ENCODE measurements around the gene NRTN.
"Not testable (repeated sequence)": the region's sequence is repeated elsewhere in the genome, so short reads cannot be mapped to it uniquely, and the experiment has no call there.

Gene NRTN

DNA sequence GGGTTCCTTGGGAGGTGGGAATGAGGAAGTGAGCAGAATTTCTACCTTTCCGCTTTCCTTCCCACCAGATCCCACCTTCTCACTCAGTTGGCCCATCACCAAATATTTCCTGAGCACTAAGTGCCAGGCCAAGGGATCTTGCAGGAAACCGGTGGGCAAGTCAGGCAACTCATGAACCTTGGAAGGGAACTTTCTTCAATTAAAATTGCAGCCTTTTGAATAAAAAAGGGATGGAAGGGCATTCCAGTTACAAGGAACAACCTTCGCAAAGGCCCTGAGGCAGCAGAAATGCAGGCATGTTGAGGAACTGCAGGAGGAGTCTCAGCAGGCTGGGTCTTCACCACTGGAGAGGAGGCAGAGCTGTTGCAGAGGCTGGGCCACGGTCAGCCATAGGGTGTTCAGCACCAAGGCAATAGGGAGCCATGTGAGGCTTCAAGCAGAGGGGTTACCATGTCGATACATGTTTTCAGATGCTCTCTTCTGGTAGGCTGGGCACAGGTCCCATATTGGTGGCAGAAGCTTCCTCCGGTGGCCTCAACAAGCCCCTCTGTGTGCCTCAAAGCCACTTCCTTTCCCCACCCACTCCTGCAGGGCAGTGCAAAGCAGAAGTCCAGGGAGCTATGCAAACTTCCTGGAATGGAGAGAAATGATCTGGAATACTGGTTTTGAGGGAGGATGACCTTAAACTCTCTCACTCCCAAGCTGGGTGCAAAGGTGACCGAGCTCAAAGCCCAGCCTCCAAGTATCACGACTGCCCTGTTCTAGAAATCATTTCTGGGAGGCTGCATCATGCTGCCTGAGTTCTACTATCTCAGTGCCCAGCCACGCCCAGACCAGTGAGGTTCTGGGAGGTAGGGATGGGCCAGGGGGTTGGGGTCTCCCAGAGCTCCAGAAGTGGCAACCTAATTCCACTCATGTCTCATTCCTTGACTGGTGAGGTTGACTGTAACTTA, 34.5 kb downstream of the NRTN start, which contains the start of gene FUT6:
FUT6 (minus strand) TSS at position 638 of the 953 bp plus-strand sequence. CDS start 7,135 bp downstream, outside the sequence.
- DNase-seq, result no peak

DNA sequence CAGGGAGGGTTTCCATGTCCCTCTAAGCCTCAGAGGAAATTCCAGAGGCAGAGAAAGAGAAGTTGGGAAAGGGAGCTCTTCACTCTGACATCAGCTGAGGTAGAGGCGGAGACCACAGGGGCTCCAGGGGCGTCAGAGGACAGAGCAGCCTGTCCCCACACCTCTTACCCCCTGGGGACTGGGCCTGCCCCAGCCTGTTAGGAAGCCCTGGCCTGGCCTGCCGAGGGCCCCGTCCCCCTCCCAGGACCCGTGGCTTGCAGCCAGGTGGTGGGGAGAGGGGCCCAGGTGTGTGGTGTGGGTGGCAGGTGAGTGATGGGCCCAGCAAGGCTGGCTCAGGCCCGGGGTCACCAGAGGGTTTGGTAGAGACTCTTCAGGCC, 36.9 kb downstream of the NRTN start:
- not testable (repeated sequence) for DNase-seq

GRCh38 chr19:5843295-5843927, 38.5 kb downstream of the NRTN start:
- no peak for DNase-seq

GRCh38 chr19:5844456-5845433, 39.9 kb downstream of the NRTN start:
- no peak for DNase-seq

DNA sequence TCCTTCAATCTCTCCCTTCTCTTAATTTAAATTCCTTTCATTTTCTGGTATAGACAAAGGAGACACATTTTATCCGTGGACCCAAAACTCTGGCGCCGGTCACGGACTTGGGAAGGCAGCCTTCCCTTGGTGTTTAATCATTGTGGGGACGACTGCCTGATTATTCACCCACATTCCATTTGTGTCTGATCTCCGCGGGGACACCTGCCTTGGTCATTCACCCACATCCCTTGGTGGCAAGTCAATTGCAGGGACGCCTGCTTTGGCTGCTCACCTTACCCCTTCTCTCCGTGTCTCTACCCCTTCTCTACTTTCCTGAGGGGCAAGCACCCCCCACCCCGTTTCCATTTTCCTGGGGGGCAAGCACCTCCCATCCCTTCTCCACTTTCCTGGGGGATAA, 43.0 kb downstream of the NRTN start:
- DNase-seq, result not testable (repeated sequence)

DNA sequence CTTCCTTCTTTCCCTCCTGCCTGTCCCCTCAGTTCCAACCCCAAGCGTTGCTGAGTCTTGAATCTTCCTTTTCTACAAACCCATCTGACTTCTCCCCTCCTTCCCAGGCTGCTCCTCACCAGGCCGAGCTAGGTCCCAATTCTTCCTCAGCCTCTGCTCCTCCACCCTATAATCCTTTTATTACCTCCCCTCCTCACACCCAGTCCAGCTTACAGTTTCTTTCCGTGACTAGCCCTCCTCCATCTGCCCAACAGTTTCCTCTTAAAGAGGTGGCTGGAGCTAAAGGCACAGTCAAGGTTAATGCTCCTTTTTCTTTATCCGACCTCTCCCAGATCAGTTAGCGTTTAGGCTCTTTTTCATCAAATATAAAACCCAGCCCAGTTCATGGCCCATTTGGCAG, 43.8 kb downstream of the NRTN start:
- not testable (repeated sequence) for DNase-seq

- DNase-seq, result no peak
Measured at GRCh38 chr19:5850189-5850588, 45.3 kb downstream of the NRTN start.

GRCh38 chr19:5850743-5851293, 46.0 kb downstream of the NRTN start:
- DNase-seq, result no peak

DNA sequence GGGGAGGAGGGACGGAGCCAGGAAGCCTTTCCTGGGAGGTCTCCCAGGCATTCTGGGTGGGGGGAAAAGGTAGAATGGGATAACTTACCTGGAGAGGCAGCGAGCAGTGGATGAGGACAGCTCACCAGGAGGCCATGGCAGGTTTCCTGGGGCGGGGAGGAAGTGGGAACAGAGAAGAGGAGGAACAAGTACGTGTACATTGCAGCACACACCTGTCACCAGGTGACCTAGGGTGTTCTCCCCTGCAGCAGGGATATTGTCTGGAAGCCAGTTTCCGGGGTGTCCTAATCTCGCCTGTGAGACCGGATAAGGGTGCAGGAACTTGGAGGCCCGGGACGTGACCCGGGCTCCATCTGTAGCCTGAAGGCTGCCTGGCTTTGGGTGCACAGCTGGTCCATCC, 46.4 kb downstream of the NRTN start, which contains the start of gene FUT3:
FUT3 (minus strand) TSS at position 148 of the 400 bp plus-strand sequence.
- no peak for DNase-seq

GRCh38 chr19:5854121-5854520, 49.3 kb downstream of the NRTN start:
- not testable (repeated sequence) for DNase-seq

- not testable (repeated sequence) for DNase-seq
Measured at GRCh38 chr19:5855151-5855550, 50.3 kb downstream of the NRTN start.

- no peak for DNase-seq
Measured at GRCh38 chr19:5857203-5858081, 52.6 kb downstream of the NRTN start.

GRCh38 chr19:5863030-5863665, 58.3 kb downstream of the NRTN start:
- DNase-seq, result no peak

DNA sequence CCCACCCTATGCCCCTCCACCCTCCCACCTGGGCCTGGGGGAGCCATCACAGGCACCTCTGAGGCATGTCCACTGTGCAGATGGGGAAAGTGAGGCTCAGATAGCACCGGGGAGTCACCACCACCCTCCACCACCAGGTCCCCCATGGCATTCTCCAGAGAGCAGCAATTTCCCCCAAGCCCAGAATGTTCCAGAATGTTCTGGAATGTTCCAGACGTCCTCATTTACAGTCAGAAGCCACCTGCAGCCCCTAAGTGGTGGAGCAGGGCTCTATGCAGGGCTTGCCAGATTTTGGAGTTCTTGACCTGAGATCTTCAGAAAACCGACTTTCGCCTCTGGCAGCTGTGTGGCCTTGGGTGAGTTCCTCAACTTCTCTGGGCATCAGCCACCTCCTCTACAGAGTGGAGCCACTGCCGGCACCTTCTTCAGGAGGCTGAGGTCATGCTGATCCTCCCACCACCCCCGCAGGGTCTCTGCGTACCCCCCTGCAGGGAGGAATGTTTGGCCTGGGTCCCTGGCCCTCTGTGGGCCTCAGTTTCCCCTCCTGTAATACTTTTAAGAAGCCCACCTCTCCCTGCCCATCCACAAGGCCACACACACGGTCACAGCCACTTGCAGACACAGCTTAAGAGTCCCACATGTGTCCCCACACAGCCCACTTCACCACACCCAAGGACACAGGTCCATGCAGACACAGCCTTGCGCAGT, 59.3 kb downstream of the NRTN start:
- DNase-seq, result no peak

DNA sequence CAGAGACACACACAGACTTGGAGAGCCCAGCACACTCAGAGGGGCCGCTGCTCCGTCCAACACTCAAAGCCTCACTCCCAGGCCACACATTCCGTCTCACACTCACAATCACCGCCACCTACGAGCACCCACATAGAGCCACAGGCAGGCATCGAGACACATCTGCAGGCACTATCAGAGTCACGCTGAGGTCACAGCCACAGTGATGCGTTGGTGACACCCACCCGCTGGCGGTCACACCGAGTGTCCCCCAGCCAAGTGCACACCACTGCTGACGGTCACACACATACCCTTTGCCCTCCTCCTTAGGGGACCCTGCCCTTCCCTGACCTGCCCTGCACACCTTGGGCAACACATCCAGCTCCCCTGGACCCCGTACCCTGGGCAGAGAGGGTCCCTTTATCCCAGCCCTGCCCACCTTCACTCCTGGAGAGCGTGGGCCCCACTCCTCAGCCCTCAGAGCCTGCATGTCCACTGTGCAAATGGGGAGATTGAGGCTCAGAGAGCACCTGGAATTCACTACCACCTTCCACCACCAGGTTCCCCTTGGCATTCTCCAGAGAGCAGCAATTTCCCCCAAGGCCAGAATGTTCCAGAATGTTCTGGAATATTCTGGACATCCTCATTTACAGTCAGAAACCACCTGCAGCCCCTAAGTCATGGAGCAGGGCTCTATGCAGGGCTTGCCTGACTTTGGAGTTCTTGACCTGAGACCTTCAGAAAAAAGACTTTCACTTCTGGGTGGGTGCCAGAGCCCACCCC, 60.0 kb downstream of the NRTN start:
- DNase-seq, result no peak

- no peak for DNase-seq
Measured at GRCh38 chr19:5865772-5866171, 60.9 kb downstream of the NRTN start.

GRCh38 chr19:5867201-5868136, 62.6 kb downstream of the NRTN start:
- DNase-seq, result no peak

- DNase-seq, result no peak
Measured at GRCh38 chr19:5870986-5871394, 66.1 kb downstream of the NRTN start.

Measured in NCI-H1694 treated with DMSO at 0.1 percent for 48 hours (cell line).